ENCODE measurements around the gene NCOA5. TPM values are rescaled to one million over a fixed set of nuclear protein-coding genes. Genes with fewer than 3 reads are reported as not detected.

NCOA5 gene
- total and polyA plus RNA-seq, 2 experiments from 2014 or later = 8.4 to 22.8 TPM

DNA sequence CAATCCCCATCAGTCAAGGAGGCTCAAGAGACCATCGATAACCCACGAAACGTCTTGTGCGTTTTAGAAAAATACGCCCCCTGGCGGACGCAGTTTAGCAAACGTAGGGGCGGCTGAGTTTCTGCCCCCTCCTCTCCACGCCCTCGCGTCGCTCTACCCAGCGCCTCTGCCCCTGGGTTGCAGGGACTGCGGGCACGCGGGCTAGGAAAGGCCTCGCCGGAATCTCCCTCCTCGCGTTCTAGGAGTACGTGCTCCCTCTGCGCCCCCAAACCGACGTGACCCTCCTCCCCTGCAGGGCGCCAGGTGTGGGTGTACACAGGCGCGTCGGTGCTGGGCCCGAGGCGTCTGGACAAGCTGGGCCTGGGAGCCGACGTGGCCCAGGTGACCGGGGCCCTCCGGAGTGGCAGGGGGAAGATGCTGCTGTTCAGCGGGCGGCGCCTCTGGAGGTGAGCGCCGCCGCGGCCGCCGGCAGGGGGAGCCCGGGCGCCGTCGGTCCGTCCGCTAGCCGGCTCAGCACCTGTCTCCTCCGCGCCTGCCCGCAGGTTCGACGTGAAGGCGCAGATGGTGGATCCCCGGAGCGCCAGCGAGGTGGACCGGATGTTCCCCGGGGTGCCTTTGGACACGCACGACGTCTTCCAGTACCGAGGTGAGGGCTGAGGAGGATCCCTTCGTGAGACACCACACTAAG, 75.8 kb downstream of the NCOA5 start:
- H3K79me2 ChIP-seq (replicated peaks; ENCODE audit: insufficient read depth) = no peaks in the 10 kb centered on the region
- Mint-ChIP-seq H3K4me1 (peaks cover 25% of the 10 kb centered on the region), H3K27me3 (ENCODE audit: insufficient read depth, low read depth, poor library complexity) (peaks cover 27% of the 10 kb centered on the region), H3K4me3 (peak overlapping the region; percentile 70), H3K27ac (no peak overlapping the region), H3K9me3 (peaks cover 16% of the 10 kb centered on the region), H3K36me3 (ENCODE audit: low read depth) (peaks cover 7% of the 10 kb centered on the region; the same call in 1 of the 3 replicates)
- ATAC-seq (peak; percentile 78), DNase-seq (ENCODE audit: low spot score) (peak; percentile 97)
- no peaks in the 10 kb centered on the region for H4K20me1 ChIP-seq (replicated peaks; ENCODE audit: insufficient read depth)
- H3K4me1 ChIP-seq (ENCODE audit: insufficient read depth) = peaks cover 9% of the 10 kb centered on the region; the same call in 1 of the 2 replicates
- peak overlapping the region; percentile 85 for H3K4me2 ChIP-seq
- peak overlapping the region; percentile 70 for H3K4me3 ChIP-seq
- no peaks in the 10 kb centered on the region for H3K9me2 ChIP-seq (ENCODE audit: insufficient read depth)
- H3K27me3 ChIP-seq (ENCODE audit: insufficient read depth) = peaks cover 16% of the 10 kb centered on the region
- H2AFZ ChIP-seq = peak overlapping the region; percentile 94
- no peak overlapping the region for H3K27ac ChIP-seq (ENCODE audit: low read depth)
- H3K36me3 ChIP-seq (ENCODE audit: insufficient read depth) = no peaks in the 10 kb centered on the region
- TF ChIP-seq, protein P1, sequence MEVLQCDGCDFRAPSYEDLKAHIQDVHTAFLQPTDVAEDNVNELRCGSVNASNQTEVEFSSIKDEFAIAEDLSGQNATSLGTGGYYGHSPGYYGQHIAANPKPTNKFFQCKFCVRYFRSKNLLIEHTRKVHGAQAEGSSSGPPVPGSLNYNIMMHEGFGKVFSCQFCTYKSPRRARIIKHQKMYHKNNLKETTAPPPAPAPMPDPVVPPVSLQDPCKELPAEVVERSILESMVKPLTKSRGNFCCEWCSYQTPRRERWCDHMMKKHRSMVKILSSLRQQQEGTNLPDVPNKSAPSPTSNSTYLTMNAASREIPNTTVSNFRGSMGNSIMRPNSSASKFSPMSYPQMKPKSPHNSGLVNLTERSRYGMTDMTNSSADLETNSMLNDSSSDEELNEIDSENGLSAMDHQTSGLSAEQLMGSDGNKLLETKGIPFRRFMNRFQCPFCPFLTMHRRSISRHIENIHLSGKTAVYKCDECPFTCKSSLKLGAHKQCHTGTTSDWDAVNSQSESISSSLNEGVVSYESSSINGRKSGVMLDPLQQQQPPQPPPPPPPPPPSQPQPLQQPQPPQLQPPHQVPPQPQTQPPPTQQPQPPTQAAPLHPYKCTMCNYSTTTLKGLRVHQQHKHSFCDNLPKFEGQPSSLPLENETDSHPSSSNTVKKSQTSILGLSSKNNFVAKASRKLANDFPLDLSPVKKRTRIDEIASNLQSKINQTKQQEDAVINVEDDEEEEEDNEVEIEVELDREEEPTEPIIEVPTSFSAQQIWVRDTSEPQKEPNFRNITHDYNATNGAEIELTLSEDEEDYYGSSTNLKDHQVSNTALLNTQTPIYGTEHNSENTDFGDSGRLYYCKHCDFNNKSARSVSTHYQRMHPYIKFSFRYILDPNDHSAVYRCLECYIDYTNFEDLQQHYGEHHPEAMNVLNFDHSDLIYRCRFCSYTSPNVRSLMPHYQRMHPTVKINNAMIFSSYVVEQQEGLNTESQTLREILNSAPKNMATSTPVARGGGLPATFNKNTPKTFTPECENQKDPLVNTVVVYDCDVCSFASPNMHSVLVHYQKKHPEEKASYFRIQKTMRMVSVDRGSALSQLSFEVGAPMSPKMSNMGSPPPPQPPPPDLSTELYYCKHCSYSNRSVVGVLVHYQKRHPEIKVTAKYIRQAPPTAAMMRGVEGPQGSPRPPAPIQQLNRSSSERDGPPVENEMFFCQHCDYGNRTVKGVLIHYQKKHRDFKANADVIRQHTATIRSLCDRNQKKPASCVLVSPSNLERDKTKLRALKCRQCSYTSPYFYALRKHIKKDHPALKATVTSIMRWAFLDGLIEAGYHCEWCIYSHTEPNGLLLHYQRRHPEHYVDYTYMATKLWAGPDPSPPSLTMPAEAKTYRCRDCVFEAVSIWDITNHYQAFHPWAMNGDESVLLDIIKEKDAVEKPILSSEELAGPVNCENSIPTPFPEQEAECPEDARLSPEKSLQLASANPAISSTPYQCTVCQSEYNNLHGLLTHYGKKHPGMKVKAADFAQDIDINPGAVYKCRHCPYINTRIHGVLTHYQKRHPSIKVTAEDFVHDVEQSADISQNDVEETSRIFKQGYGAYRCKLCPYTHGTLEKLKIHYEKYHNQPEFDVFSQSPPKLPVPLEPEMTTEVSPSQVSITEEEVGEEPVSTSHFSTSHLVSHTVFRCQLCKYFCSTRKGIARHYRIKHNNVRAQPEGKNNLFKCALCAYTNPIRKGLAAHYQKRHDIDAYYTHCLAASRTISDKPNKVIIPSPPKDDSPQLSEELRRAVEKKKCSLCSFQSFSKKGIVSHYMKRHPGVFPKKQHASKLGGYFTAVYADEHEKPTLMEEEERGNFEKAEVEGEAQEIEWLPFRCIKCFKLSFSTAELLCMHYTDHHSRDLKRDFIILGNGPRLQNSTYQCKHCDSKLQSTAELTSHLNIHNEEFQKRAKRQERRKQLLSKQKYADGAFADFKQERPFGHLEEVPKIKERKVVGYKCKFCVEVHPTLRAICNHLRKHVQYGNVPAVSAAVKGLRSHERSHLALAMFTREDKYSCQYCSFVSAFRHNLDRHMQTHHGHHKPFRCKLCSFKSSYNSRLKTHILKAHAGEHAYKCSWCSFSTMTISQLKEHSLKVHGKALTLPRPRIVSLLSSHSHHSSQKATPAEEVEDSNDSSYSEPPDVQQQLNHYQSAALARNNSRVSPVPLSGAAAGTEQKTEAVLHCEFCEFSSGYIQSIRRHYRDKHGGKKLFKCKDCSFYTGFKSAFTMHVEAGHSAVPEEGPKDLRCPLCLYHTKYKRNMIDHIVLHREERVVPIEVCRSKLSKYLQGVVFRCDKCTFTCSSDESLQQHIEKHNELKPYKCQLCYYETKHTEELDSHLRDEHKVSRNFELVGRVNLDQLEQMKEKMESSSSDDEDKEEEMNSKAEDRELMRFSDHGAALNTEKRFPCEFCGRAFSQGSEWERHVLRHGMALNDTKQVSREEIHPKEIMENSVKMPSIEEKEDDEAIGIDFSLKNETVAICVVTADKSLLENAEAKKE (CRISPR knock-in tag; IDR thresholded peaks at IDR 0.05) = no peak
- TF ChIP-seq, protein P2, sequence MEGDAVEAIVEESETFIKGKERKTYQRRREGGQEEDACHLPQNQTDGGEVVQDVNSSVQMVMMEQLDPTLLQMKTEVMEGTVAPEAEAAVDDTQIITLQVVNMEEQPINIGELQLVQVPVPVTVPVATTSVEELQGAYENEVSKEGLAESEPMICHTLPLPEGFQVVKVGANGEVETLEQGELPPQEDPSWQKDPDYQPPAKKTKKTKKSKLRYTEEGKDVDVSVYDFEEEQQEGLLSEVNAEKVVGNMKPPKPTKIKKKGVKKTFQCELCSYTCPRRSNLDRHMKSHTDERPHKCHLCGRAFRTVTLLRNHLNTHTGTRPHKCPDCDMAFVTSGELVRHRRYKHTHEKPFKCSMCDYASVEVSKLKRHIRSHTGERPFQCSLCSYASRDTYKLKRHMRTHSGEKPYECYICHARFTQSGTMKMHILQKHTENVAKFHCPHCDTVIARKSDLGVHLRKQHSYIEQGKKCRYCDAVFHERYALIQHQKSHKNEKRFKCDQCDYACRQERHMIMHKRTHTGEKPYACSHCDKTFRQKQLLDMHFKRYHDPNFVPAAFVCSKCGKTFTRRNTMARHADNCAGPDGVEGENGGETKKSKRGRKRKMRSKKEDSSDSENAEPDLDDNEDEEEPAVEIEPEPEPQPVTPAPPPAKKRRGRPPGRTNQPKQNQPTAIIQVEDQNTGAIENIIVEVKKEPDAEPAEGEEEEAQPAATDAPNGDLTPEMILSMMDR (conservative IDR thresholded peaks at IDR 0.05; ENCODE audit: low read depth in 2 of 2) = peak; percentile 79 to 81
- TF ChIP-seq POLR2AphosphoS5 (IDR thresholded peaks at IDR 0.05; ENCODE audit: low read depth) = peak; percentile 55
- TF ChIP-seq STAT1 (IDR thresholded peaks at IDR 0.05; ENCODE audit: unreplicated experiment) = no peak
- TF ChIP-seq EZH2phosphoT487 (IDR thresholded peaks at IDR 0.05; ENCODE audit: unreplicated experiment) = no peak
- TF ChIP-seq, protein P3, sequence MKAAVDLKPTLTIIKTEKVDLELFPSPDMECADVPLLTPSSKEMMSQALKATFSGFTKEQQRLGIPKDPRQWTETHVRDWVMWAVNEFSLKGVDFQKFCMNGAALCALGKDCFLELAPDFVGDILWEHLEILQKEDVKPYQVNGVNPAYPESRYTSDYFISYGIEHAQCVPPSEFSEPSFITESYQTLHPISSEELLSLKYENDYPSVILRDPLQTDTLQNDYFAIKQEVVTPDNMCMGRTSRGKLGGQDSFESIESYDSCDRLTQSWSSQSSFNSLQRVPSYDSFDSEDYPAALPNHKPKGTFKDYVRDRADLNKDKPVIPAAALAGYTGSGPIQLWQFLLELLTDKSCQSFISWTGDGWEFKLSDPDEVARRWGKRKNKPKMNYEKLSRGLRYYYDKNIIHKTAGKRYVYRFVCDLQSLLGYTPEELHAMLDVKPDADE (IDR thresholded peaks at IDR 0.05) = no peak; the same call in 1 of the 2 replicates
- TF ChIP-seq CREB1 (CRISPR knock-in tag; IDR thresholded peaks at IDR 0.05; ENCODE audit: low read depth) = peak; percentile 41
- peaks cover 9% of the 10 kb centered on the region for H3F3A ChIP-seq (replicated peaks; ENCODE audit: low read depth)
